Measurements from ENCODE around the gene DNAJC16.

- TF ChIP-seq CTCF (IDR thresholded peaks at IDR 0.05) (no peak), POLR2A (IDR thresholded peaks at IDR 0.05) (no peak)
Measured at GRCh38 chr1:15493869-15494390, 32.7 kb upstream of the DNAJC16 start.

All from Peyer's patch (tissue), 4 donors.